Small intestine (tissue), 7 donors: ENCODE results near the gene ARL16. TPM values are rescaled to one million over a fixed set of nuclear protein-coding genes. Genes with fewer than 3 reads are reported as not detected.

Experiments used
- DNase-seq, 2 donors: peaks; one replicate each; pipeline versions ENCODE4 v3.0.0 to v3.0.0-alpha.2; 2013
- FAIRE-seq: peaks from 2 replicates; lab custom pipeline; 2012; peaks lifted over from hg19 to GRCh38; lab: Jason Lieb, UNC
- H3K27ac ChIP-seq, 3 donors: one replicate each; pipeline ENCODE4 v1.5.1; 2013; ENCODE audit warnings: low read length in 2 of 3, mild to moderate bottlenecking in 2 of 3, control low read depth in 1 of 3, inconsistent platforms in 1 of 3, low read depth in 1 of 3, moderate library complexity in 1 of 3
- H3K27me3 ChIP-seq, 3 donors: one replicate each; pipeline ENCODE4 v1.6.1; 2013; ENCODE audit warnings: low read length in 3 of 3, inconsistent platforms in 1 of 3; ENCODE audit not compliant: control insufficient read depth in 3 of 3, insufficient read depth in 3 of 3
- H3K36me3 ChIP-seq, 3 donors: one replicate each; pipeline ENCODE4 v1.6.1; 2013; ENCODE audit warnings: low read length in 3 of 3, inconsistent platforms in 1 of 3, low read depth in 1 of 3, mild to moderate bottlenecking in 1 of 3, moderate library complexity in 1 of 3; ENCODE audit not compliant: control insufficient read depth in 3 of 3, insufficient read depth in 2 of 3
- H3K4me1 ChIP-seq, 3 donors: one replicate each; pipeline ENCODE4 v1.6.1; 2013; ENCODE audit warnings: low read length in 2 of 3, inconsistent platforms in 1 of 3, low read depth in 1 of 3, mild to moderate bottlenecking in 1 of 3, moderate library complexity in 1 of 3; ENCODE audit not compliant: control insufficient read depth in 3 of 3, insufficient read depth in 2 of 3
- H3K4me3 ChIP-seq, 3 donors: one replicate each; pipeline ENCODE4 v1.5.1; 2013; ENCODE audit warnings: low read length in 3 of 3, control low read depth in 1 of 3, inconsistent platforms in 1 of 3, low read depth in 1 of 3, mild to moderate bottlenecking in 1 of 3, moderate library complexity in 1 of 3
- H3K9me3 ChIP-seq, 2 donors: one replicate each; pipeline ENCODE4 v1.6.1; 2013; ENCODE audit warnings: low read depth in 1 of 2, low read length in 1 of 2; ENCODE audit not compliant: control insufficient read depth in 2 of 2, insufficient read depth in 1 of 2
- WGBS, 3 donors: extraction: QIAGEN DNeasy Blood & Tissue Kit; methylation state at CpG; one replicate each; pipeline ENCODE4 v1.1.7; 2013; 5-methylcytosine and 5-hydroxymethylcytosine counted together
- polyA plus RNA-seq, 4 donors: library from polyadenylated mRNA; stranded (reverse) in 3 of 4; unstranded in 1 of 4; fragments of 200-250 nt in 3 of 4; fragments of 120-200 nt in 1 of 4; gene quantifications; one replicate each; pipeline versions ENCODE4 v1.2.1 to v1.2.3, GENCODE V29; 2013
- donor health status: healthy with polysubstance abuse.
- donor health status: control.
- donor health status: control.
- donor health status: Bipolar disorder and iron deficiency.
- donor health status: healthy.

ARL16 gene
- polyA plus RNA-seq, 4 donors: 34.1 to 76.9 (median 51.4) TPM

GRCh38 chr17:81641825-81642489, 41.6 kb downstream of the ARL16 start:
- H3K36me3 ChIP-seq: no peaks in the 10 kb centered on the region
- H3K27me3 ChIP-seq: peaks cover 0 to 4% (median 0%) of the 10 kb centered on the region in 3 donors
- no peak overlapping the region for H3K4me3 ChIP-seq
- WGBS, 3 donors: 91 to 98% (median 94%) methylated on average over 15 to 17 of the region's 17 CpGs
- H3K9me3 ChIP-seq: no peaks in the 10 kb centered on the region
- DNase-seq (no peak), FAIRE-seq (no peak)
- no peaks in the 10 kb centered on the region for H3K4me1 ChIP-seq
- no peak overlapping the region for H3K27ac ChIP-seq

DNA sequence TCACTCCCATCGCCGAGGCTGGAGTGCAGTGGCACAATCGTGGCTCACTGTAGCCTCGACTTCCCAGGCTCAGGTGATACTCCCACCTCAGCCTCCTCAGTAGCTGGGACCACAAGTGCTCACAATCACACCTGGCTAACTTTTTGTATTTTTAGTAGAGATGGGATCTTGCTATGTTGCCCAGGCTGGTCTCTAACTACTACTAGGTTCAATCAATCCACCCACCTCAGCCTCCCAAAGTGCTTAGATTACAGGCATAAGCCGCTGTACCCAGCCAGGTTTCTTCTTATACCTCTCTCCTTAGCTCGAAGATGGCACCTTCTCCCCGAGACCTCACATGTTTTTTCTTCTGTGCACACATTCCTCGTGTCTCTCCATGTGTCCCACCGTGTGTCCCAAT, 43.6 kb downstream of the ARL16 start:
- no peak overlapping the region for H3K27ac ChIP-seq
- no peak for DNase-seq
- peaks cover 0 to 13% (median 3%) of the 10 kb centered on the region in 3 donors for H3K4me1 ChIP-seq
- FAIRE-seq: no peak
- 91 to 95% (median 93%) methylated on average over 9 of the region's 9 CpGs for WGBS, 3 donors
- no peaks in the 10 kb centered on the region for H3K9me3 ChIP-seq
- H3K36me3 ChIP-seq: no peaks in the 10 kb centered on the region
- H3K27me3 ChIP-seq: no peaks in the 10 kb centered on the region
- H3K4me3 ChIP-seq: no peak overlapping the region

DNA sequence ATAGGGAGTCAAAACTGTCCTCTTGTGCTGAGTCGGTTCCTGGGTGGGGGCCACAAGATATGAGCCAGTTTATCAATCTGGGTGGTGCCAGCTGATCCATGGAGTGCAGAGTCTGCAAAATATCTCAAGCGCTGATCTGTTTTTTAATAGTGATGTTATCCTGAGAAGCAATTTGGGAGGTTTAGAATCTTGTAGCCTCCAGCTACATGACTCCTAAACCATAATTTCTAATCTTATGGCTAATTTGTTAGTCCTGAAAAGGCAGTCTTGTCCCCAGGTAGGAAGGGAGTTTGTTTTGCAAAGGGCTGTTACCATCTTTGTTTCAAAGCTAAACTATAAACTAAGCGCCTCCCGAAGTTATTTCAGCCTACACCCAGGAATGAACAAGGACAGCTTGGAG, 44.9 kb downstream of the ARL16 start:
- WGBS, 3 donors: 39 to 70% (median 54%) methylated on average over 4 of the region's 4 CpGs
- Histone ChIP-seq H3K36me3 (peaks cover 0 to 3% (median 0%) of the 10 kb centered on the region in 3 donors), H3K4me1 (peaks cover 0 to 15% (median 3%) of the 10 kb centered on the region in 3 donors), H3K9me3 (no peaks in the 10 kb centered on the region), H3K27ac (no peak overlapping the region), H3K27me3 (no peaks in the 10 kb centered on the region), H3K4me3 (no peak overlapping the region)
- DNase-seq (no peak), FAIRE-seq (no peak)

DNA sequence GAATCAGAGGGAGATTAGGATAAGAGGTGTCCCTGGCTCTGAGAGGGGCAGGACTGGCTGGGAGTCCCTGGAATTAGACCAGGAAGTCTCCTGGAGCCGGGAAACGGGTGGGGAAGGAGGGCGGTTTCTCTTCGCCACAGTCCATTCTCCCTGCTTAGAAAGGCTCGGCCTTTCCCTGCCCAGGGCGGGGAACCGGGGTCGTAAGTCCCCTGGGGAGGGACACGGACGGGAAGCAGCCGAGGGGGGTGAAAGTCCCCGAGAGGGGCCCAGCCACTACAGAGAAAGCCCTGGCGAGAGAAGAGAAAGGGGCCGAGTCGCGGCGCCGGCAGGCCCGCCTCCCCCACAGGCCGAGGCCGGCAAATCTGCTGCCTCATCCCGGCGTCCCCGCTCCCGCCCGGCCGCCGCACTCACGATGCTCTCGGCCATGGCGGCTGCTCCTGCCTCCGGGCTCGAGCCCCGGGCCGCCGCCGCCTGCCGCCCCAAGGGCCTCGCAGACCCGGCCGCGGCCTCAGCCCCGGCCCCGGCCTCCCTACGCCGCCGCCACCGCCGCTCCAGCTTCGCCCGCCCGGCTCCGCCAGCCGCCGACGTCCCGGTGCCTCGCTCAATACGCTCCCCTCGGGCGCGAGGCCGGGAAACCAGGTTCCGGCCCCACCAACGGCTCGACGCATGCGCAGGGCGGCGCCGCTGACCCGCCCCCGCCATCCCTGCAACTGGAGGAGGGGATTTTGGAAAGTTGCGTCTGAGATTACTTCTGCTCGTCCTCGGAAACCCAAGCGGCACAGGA, 46.9 kb downstream of the ARL16 start, which contains the start of the genes NPLOC4 and TSPAN10:
TSS of gene NPLOC4 (minus strand) at position 608 of the 784 bp plus-strand sequence. CDS start at position 426, 182 bp downstream.
TSS of gene TSPAN10 (plus strand) at position 692 of the 784 bp plus-strand sequence. CDS start 5,217 bp downstream, outside the sequence.
- H3K9me3 ChIP-seq: no peaks in the 10 kb centered on the region
- no peak for FAIRE-seq

GRCh38 chr17:81635973-81636504, 47.6 kb downstream of the ARL16 start:
- no peaks in the 10 kb centered on the region for H3K9me3 ChIP-seq
- peak overlapping the region; percentile 76 to 95 (median 83) for H3K27ac ChIP-seq
- H3K4me1 ChIP-seq: peaks cover 0 to 15% (median 3%) of the 10 kb centered on the region in 3 donors
- no peaks in the 10 kb centered on the region for H3K27me3 ChIP-seq
- peaks cover 0 to 6% (median 0%) of the 10 kb centered on the region in 3 donors for H3K36me3 ChIP-seq
- DNase-seq (no peak), FAIRE-seq (no peak)
- WGBS, 3 donors: 16 to 30% (median 19%) methylated on average over 18 of the region's 18 CpGs
- peak overlapping the region; percentile 69 to 99 (median 82) for H3K4me3 ChIP-seq

More for the DNA sequence above, 46.9 kb downstream of the ARL16 start, which contains the start of the genes NPLOC4 and TSPAN10:
- H3K36me3 ChIP-seq: peaks cover 0 to 3% (median 0%) of the 10 kb centered on the region in 3 donors
- 0 to 1% (median 0%) methylated on average over 53 to 77 of the region's 77 CpGs for WGBS, 3 donors
- peak; percentile 82 to 94 for DNase-seq
- no peaks in the 10 kb centered on the region for H3K27me3 ChIP-seq
- peaks cover 0 to 15% (median 3%) of the 10 kb centered on the region in 3 donors for H3K4me1 ChIP-seq
- peak within 1 kb of the TSS; percentile 76 to 95 (median 83) for H3K27ac ChIP-seq
- peak within 1 kb of the TSS; percentile 69 to 99 (median 82) for H3K4me3 ChIP-seq

GRCh38 chr17:81635431-81635830, 48.2 kb downstream of the ARL16 start:
- H3K27me3 ChIP-seq: no peaks in the 10 kb centered on the region
- H3K4me1 ChIP-seq: peaks cover 0 to 15% (median 3%) of the 10 kb centered on the region in 3 donors
- DNase-seq (peak in 1 of 2 donors; percentile 38), FAIRE-seq (no peak)
- no peaks in the 10 kb centered on the region for H3K9me3 ChIP-seq
- WGBS, 3 donors: 50 to 81% (median 60%) methylated on average over 5 of the region's 5 CpGs
- peak overlapping the region in 1 of 3 donors; percentile 69 for H3K4me3 ChIP-seq
- H3K36me3 ChIP-seq: peaks cover 0 to 11% (median 0%) of the 10 kb centered on the region in 3 donors
- no peak overlapping the region for H3K27ac ChIP-seq

DNA sequence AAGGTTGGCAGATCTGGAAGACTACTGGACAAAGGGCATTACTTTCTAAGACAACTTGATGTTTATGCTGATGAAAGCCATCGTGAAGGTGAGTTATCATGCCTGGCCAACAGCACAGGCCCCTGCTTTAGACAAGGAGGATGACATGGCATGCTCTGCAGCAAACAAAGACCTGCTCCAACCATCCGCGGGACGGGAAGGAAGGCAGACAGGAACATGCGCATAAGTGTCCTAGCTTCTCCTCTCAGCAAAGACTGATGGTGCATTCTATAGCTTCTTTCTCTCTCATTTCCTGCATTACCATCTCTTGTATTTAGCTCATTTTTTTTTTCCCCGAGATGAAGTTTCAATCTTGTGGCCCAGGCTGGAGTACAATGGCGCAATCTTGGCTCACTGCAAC, 52.1 kb downstream of the ARL16 start:
- no peak overlapping the region for H3K27ac ChIP-seq

More for the DNA sequence above, 52.1 kb downstream of the ARL16 start:
- no peak overlapping the region for H3K4me3 ChIP-seq
- FAIRE-seq (no peak), DNase-seq (no peak)
- 76 to 85% (median 78%) methylated on average over 7 of the region's 7 CpGs for WGBS, 3 donors
- H3K36me3 ChIP-seq: peaks cover 5 to 43% (median 11%) of the 10 kb centered on the region in 3 donors
- peaks cover 0 to 15% (median 3%) of the 10 kb centered on the region in 3 donors for H3K4me1 ChIP-seq
- no peaks in the 10 kb centered on the region for H3K9me3 ChIP-seq
- no peaks in the 10 kb centered on the region for H3K27me3 ChIP-seq
